PC-9 (cell line): ENCODE measurements around the gene PHRF1. TPM values are rescaled to one million over a fixed set of nuclear protein-coding genes. Genes with fewer than 3 reads are reported as not detected.

Source experiments
- BruUV-seq: library from RNA; stranded (reverse); fragments of 400-500 nt; replicated peaks from 2 replicates; lab custom pipeline; 2021; lab: Mats Ljungman, UMichigan
- CTCF ChIA-PET: fragments of 300-600 bp; sonication (Branson Sonifier 250); formaldehyde crosslinking; loops from one replicate; lab custom pipeline; 2022; ENCODE audit warnings: antibody characterized with exemption; lab: Charles Lee
- POLR2A ChIA-PET: fragments of 300-600 bp; sonication (Branson Sonifier 250); formaldehyde crosslinking; loops from one replicate; lab custom pipeline; 2022; ENCODE audit warnings: antibody characterized with exemption; ENCODE audit not compliant: unreplicated experiment; lab: Charles Lee
- DNase-seq, 2 experiments: peaks; one replicate each; pipeline versions ENCODE4 v3.0.0 to v3.0.0-alpha.2; 2015 to 2022; ENCODE audit warnings: mixed read lengths in 1 of 2
- H2AFZ ChIP-seq: fragments of 200-600 bp; sonication (generic); 2 replicates; pipeline ENCODE4 v1.8.1; 2017; ENCODE audit warnings: antibody characterized with exemption
- H3F3A ChIP-seq: fragments of 200-600 bp; sonication (generic); 2 replicates; pipeline ENCODE4 v1.8.1; 2017; ENCODE audit warnings: antibody characterized with exemption, mild to moderate bottlenecking, low read depth; ENCODE audit not compliant: insufficient read depth
- H3K27ac ChIP-seq: fragments of 200-600 bp; sonication (generic); 2 replicates; pipeline ENCODE4 v1.6.1; 2016; ENCODE audit warnings: mixed run types
- H3K27me3 ChIP-seq: fragments of 200-600 bp; sonication (generic); 2 replicates; pipeline ENCODE4 v1.6.1; 2016; ENCODE audit warnings: low read depth, mixed run types; ENCODE audit not compliant: insufficient read depth
- H3K36me3 ChIP-seq: fragments of 200-600 bp; sonication (generic); 2 replicates; pipeline ENCODE4 v1.6.1; 2016; ENCODE audit warnings: low read depth, mixed run types
- H3K4me1 ChIP-seq: fragments of 200-600 bp; sonication (generic); replicated peaks from 2 replicates; pipeline ENCODE4 v1.6.1; 2016; ENCODE audit warnings: mixed run types; ENCODE audit not compliant: insufficient read depth
- H3K4me2 ChIP-seq: fragments of 200-600 bp; sonication (generic); 2 replicates; pipeline ENCODE4 v1.6.1; 2017; ENCODE audit warnings: mixed run types
- H3K4me3 ChIP-seq: fragments of 200-600 bp; sonication (generic); 2 replicates; pipeline ENCODE4 v1.6.1; 2016; ENCODE audit warnings: mixed run types
- H3K79me2 ChIP-seq: fragments of 200-600 bp; sonication (generic); 2 replicates; pipeline ENCODE4 v1.6.1; 2017; ENCODE audit warnings: low read depth, mixed run types
- H3K9me2 ChIP-seq: fragments of 200-600 bp; sonication (generic); 2 replicates; pipeline ENCODE4 v1.8.1; 2017; ENCODE audit warnings: mild to moderate bottlenecking; ENCODE audit not compliant: insufficient read depth
- H3K9me3 ChIP-seq: fragments of 200-600 bp; sonication (generic); 2 replicates; pipeline ENCODE4 v1.8.1; 2016; ENCODE audit warnings: low read depth; ENCODE audit not compliant: insufficient read depth
- H4K20me1 ChIP-seq: fragments of 200-600 bp; sonication (generic); 2 replicates; pipeline ENCODE4 v1.8.1; 2017; ENCODE audit not compliant: insufficient read depth
- EZH2 ChIP-seq: fragments of 200-600 bp; sonication (generic); IDR thresholded peaks from 2 replicates; pipeline ENCODE4 v1.8.0; 2017; ENCODE audit warnings: antibody characterized with exemption, low read depth
- intact Hi-C: fragments of 100-400 bp; cut with micrococcal nuclease; formaldehyde crosslinking; loops from one replicate; pipeline ENCODE4 v1.10.0; 2022; ENCODE audit not compliant: unreplicated experiment
- microRNA-seq: library from miRNA; unstranded; fragments of <30 nt; microRNA quantifications from one replicate; pipeline ENCODE4 v1.2.0, GENCODE V29; 2021; ENCODE audit warnings: borderline number of aligned reads, borderline replicate concordance
- total RNA-seq: library from RNA; stranded (reverse); gene quantifications from 2 replicates; pipeline ENCODE4 v1.2.3, GENCODE V29; 2021
- TF ChIP-seq, protein P1 (sequence below): fragments of 200-600 bp; sonication (generic); conservative IDR thresholded peaks from 2 replicates; pipeline ENCODE4 v1.6.1; 2017; ENCODE audit warnings: mixed run types, antibody characterized with exemption, mild to moderate bottlenecking, moderate library complexity

PHRF1 gene
- total RNA-seq, 1 experiment from 2014 or later, result 21.7 TPM

DNA sequence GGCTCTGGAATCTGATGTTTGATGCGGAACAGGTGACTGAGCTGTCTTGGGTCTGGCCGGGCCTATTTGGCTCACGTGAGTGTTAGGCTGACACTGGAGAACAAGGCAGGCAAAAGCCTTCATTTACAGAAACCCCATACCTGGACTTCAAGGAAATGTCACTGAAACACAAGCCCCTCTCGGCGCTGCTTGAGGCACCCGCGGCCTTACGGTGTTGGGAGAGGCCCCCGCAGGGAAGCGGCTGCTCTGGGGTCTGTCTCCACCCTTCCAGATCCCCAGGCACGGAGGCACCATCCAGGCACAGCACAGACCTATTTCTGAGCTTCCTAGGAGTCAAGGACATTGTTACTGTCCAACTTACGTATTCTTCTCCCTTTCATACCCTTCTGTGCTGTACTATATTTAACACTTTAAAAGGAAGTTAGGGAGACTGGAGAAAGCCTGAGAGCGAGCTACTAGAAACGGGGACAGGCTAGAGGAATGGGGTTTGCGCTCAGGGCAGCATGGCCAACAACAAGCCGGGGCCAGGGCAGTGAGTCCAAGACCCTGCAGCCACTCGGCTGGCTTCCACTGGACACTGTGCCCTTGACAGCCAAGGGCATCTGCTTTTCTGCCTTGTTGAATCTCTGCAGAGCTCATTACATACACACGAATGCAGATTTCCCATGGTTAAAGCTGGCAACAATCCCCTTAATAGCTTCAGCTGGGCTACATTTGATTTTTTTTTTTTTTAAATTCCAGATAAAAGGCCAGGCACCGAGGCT lies 84.6 kb downstream of the PHRF1 start:
- Histone ChIP-seq H2AFZ (no peak overlapping the region), H3K4me3 (no peak overlapping the region), H3K79me2 (no peaks in the 10 kb centered on the region), H3K36me3 (no peaks in the 10 kb centered on the region), H3K9me2 (no peaks in the 10 kb centered on the region), H4K20me1 (peaks cover 8% of the 10 kb centered on the region; the same call in 1 of the 2 replicates), H3K27ac (no peak overlapping the region), H3K9me3 (no peaks in the 10 kb centered on the region), H3K4me1 (no peaks in the 10 kb centered on the region), H3K4me2 (no peak overlapping the region), H3F3A (0 out of 2 replicates have a peak, but pooled peaks cover 6% of the 10 kb centered on the region), H3K27me3 (no peaks in the 10 kb centered on the region)
- no peak for DNase-seq
- BruUV-seq, result no TSS peak
- ChIA-PET POLR2A (no interaction called here), CTCF (interaction anchor here (0.6 kb wide), 1 partner anchor 724 kb away, joined by 3 read pairs; no protein-coding TSS in a partner anchor)
- TF ChIP-seq, protein P1, sequence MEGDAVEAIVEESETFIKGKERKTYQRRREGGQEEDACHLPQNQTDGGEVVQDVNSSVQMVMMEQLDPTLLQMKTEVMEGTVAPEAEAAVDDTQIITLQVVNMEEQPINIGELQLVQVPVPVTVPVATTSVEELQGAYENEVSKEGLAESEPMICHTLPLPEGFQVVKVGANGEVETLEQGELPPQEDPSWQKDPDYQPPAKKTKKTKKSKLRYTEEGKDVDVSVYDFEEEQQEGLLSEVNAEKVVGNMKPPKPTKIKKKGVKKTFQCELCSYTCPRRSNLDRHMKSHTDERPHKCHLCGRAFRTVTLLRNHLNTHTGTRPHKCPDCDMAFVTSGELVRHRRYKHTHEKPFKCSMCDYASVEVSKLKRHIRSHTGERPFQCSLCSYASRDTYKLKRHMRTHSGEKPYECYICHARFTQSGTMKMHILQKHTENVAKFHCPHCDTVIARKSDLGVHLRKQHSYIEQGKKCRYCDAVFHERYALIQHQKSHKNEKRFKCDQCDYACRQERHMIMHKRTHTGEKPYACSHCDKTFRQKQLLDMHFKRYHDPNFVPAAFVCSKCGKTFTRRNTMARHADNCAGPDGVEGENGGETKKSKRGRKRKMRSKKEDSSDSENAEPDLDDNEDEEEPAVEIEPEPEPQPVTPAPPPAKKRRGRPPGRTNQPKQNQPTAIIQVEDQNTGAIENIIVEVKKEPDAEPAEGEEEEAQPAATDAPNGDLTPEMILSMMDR, result no peak
- TF ChIP-seq EZH2, result no peak
- intact Hi-C loops, result loop anchor here (5.0 kb wide), 1 partner anchor 101 kb away; no protein-coding TSS in a partner anchor

Small RNAs within 50 kb of the gene (microRNA-seq; reads per million reads assigned to microRNA genes)
- gene MIR210, result 173 reads per million, percentile 57 among the genes with 10 or more reads in this experiment

Other genes with a start within 250 kb of the PHRF1 start
- gene B4GALNT4, start 207.0 kb upstream of the PHRF1 start, total RNA-seq, result 4.7 and 6.1 TPM in 2 replicates
- gene PKP3, start 182.3 kb upstream of the PHRF1 start, total RNA-seq, result 83.7 and 109 TPM in 2 replicates
- 78.9 and 98.3 TPM in 2 replicates for gene SIGIRR, start 161.5 kb upstream of the PHRF1 start, total RNA-seq
- 18.1 and 27.6 TPM in 2 replicates for gene ANO9, start 134.5 kb upstream of the PHRF1 start, total RNA-seq
- gene PTDSS2, start 126.2 kb upstream of the PHRF1 start, total RNA-seq, result 32.5 and 38.8 TPM in 2 replicates
- gene RNH1, start 69.2 kb upstream of the PHRF1 start, total RNA-seq, result 87.8 and 104 TPM in 2 replicates
- gene HRAS, start 40.9 kb upstream of the PHRF1 start, total RNA-seq, result 47.2 and 47.5 TPM in 2 replicates
- 5.0 and 6.3 TPM in 2 replicates for gene LRRC56, start 38.9 kb upstream of the PHRF1 start, total RNA-seq
- 12.8 and 16.3 TPM in 2 replicates for gene LMNTD2, start 15.7 kb upstream of the PHRF1 start, total RNA-seq
- 36.2 and 40.8 TPM in 2 replicates for gene RASSF7, start 15.5 kb upstream of the PHRF1 start, total RNA-seq
- gene IRF7, start 39.5 kb downstream of the PHRF1 start, total RNA-seq, result 10.7 and 13.1 TPM in 2 replicates
- gene CDHR5, start 48.5 kb downstream of the PHRF1 start, total RNA-seq, result not detected in 2 replicates
- not detected in 2 replicates for gene SCT, start 50.7 kb downstream of the PHRF1 start, total RNA-seq
- gene DRD4, start 60.8 kb downstream of the PHRF1 start, total RNA-seq, result 0.35 and 1.4 TPM in 2 replicates
- 36.9 and 44.4 TPM in 2 replicates for gene DEAF1, start 118.8 kb downstream of the PHRF1 start, total RNA-seq
- gene TMEM80, start 119.3 kb downstream of the PHRF1 start, total RNA-seq, result 34.0 and 36.6 TPM in 2 replicates
- gene EPS8L2, start 129.8 kb downstream of the PHRF1 start, total RNA-seq, result 228 and 229 TPM in 2 replicates
- 434 and 446 TPM in 2 replicates for gene TALDO1, start 171.0 kb downstream of the PHRF1 start, total RNA-seq
- 52.7 and 61.9 TPM in 2 replicates for gene GATD1, start 201.0 kb downstream of the PHRF1 start, total RNA-seq
- not detected in 2 replicates for gene CEND1, start 213.6 kb downstream of the PHRF1 start, total RNA-seq
- 24.6 and 25.8 TPM in 2 replicates for gene SLC25A22, start 221.8 kb downstream of the PHRF1 start, total RNA-seq
- gene PIDD1, start 228.8 kb downstream of the PHRF1 start, total RNA-seq, result 16.7 and 24.3 TPM in 2 replicates
- gene RPLP2, start 233.5 kb downstream of the PHRF1 start, total RNA-seq, result 1,270 and 1,465 TPM in 2 replicates
- 137 and 142 TPM in 2 replicates for gene PNPLA2, start 242.4 kb downstream of the PHRF1 start, total RNA-seq